ENCODE data around the gene NMT1. TPM values are rescaled to one million over a fixed set of nuclear protein-coding genes. Genes with fewer than 3 reads are reported as not detected.

The NMT1 gene
- total and polyA plus RNA-seq, 2 donors from 2014 or later: 72.3 to 98.5 TPM

DNA sequence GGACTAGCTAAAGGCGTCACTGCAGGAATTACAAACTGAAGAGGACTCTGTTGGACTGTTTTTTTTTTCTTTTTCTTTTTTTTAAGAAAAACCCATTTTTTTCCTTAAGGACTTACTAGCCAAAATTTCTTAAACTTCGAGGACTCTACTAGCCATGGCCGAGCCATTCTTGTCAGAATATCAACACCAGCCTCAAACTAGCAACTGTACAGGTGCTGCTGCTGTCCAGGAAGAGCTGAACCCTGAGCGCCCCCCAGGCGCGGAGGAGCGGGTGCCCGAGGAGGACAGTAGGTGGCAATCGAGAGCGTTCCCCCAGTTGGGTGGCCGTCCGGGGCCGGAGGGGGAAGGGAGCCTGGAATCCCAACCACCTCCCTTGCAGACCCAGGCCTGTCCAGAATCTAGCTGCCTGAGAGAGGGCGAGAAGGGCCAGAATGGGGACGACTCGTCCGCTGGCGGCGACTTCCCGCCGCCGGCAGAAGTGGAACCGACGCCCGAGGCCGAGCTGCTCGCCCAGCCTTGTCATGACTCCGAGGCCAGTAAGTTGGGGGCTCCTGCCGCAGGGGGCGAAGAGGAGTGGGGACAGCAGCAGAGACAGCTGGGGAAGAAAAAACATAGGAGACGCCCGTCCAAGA, 88.0 kb downstream of the NMT1 start:
- FAIRE-seq: no peak

DNA sequence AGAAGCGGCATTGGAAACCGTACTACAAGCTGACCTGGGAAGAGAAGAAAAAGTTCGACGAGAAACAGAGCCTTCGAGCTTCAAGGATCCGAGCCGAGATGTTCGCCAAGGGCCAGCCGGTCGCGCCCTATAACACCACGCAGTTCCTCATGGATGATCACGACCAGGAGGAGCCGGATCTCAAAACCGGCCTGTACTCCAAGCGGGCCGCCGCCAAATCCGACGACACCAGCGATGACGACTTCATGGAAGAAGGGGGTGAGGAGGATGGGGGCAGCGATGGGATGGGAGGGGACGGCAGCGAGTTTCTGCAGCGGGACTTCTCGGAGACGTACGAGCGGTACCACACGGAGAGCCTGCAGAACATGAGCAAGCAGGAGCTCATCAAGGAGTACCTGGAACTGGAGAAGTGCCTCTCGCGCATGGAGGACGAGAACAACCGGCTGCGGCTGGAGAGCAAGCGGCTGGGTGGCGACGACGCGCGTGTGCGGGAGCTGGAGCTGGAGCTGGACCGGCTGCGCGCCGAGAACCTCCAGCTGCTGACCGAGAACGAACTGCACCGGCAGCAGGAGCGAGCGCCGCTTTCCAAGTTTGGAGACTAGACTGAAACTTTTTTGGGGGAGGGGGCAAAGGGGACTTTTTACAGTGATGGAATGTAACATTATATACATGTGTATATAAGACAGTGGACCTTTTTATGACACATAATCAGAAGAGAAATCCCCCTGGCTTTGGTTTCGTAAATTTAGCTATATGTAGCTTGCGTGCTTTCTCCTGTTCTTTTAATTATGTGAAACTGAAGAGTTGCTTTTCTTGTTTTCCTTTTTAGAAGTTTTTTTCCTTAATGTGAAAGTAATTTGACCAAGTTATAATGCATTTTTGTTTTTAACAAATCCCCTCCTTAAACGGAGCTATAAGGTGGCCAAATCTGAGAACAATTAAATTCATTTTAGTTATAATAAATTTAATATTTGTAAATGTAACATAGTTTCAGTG, 88.8 kb downstream of the NMT1 start:
- no peaks in the 10 kb centered on the region for H3K36me3 ChIP-seq (ENCODE audit: control insufficient read depth in 2 of 3, insufficient read depth in 3 of 3, low read length in 3 of 3)
- H3K9ac ChIP-seq (ENCODE audit: low read length in 3 of 3): peak overlapping the region; percentile 86 to 97 (median 97)
- intact Hi-C loops (cut with DNase I): no loop called here
- peak; percentile 75 to 92 (median 86) for DNase-seq
- peaks cover 6 to 26% (median 16%) of the 10 kb centered on the region in 3 donors for H3K4me1 ChIP-seq (ENCODE audit: control insufficient read depth in 2 of 3, insufficient read depth in 2 of 3, low read depth in 1 of 3, low read length in 3 of 3)
- peak overlapping the region; percentile 78 to 97 (median 88) for H3K4me3 ChIP-seq (ENCODE audit: low read length in 3 of 3)
- H3K27me3 ChIP-seq (ENCODE audit: control insufficient read depth, insufficient read depth, low read length): no peaks in the 10 kb centered on the region
- H3K27ac ChIP-seq (ENCODE audit: low read depth in 2 of 2, low read length in 2 of 2): peak overlapping the region; percentile 97 to 100
- no peaks in the 10 kb centered on the region for H3K9me3 ChIP-seq (ENCODE audit: control insufficient read depth in 2 of 3, insufficient read depth in 1 of 3, low read length in 3 of 3)
- FAIRE-seq: no peak
- TF ChIP-seq, protein P1, sequence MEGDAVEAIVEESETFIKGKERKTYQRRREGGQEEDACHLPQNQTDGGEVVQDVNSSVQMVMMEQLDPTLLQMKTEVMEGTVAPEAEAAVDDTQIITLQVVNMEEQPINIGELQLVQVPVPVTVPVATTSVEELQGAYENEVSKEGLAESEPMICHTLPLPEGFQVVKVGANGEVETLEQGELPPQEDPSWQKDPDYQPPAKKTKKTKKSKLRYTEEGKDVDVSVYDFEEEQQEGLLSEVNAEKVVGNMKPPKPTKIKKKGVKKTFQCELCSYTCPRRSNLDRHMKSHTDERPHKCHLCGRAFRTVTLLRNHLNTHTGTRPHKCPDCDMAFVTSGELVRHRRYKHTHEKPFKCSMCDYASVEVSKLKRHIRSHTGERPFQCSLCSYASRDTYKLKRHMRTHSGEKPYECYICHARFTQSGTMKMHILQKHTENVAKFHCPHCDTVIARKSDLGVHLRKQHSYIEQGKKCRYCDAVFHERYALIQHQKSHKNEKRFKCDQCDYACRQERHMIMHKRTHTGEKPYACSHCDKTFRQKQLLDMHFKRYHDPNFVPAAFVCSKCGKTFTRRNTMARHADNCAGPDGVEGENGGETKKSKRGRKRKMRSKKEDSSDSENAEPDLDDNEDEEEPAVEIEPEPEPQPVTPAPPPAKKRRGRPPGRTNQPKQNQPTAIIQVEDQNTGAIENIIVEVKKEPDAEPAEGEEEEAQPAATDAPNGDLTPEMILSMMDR (IDR thresholded peaks at IDR 0.05; ENCODE audit: borderline replicate concordance, extremely low read depth, insufficient read depth): no peak

More for the DNA sequence above, 88.0 kb downstream of the NMT1 start:
- H3K9ac ChIP-seq (ENCODE audit: low read length in 3 of 3): peak overlapping the region; percentile 86 to 97 (median 97)
- DNase-seq: peak; percentile 94 to 97 (median 96)
- H3K36me3 ChIP-seq (ENCODE audit: control insufficient read depth in 2 of 3, insufficient read depth in 3 of 3, low read length in 3 of 3): no peaks in the 10 kb centered on the region
- H3K9me3 ChIP-seq (ENCODE audit: control insufficient read depth in 2 of 3, insufficient read depth in 1 of 3, low read length in 3 of 3): no peaks in the 10 kb centered on the region
- intact Hi-C loops (cut with DNase I): no loop called here
- H3K27me3 ChIP-seq (ENCODE audit: control insufficient read depth, insufficient read depth, low read length): no peaks in the 10 kb centered on the region
- TF ChIP-seq, protein P1 (IDR thresholded peaks at IDR 0.05; ENCODE audit: borderline replicate concordance, extremely low read depth, insufficient read depth): peak; percentile 83
- H3K4me3 ChIP-seq (ENCODE audit: low read length in 3 of 3): peak overlapping the region; percentile 78 to 97 (median 88)
- H3K4me1 ChIP-seq (ENCODE audit: control insufficient read depth in 2 of 3, insufficient read depth in 2 of 3, low read depth in 1 of 3, low read length in 3 of 3): peaks cover 6 to 26% (median 20%) of the 10 kb centered on the region in 3 donors
- H3K27ac ChIP-seq (ENCODE audit: low read depth in 2 of 2, low read length in 2 of 2): peak overlapping the region; percentile 97 to 100

DNA sequence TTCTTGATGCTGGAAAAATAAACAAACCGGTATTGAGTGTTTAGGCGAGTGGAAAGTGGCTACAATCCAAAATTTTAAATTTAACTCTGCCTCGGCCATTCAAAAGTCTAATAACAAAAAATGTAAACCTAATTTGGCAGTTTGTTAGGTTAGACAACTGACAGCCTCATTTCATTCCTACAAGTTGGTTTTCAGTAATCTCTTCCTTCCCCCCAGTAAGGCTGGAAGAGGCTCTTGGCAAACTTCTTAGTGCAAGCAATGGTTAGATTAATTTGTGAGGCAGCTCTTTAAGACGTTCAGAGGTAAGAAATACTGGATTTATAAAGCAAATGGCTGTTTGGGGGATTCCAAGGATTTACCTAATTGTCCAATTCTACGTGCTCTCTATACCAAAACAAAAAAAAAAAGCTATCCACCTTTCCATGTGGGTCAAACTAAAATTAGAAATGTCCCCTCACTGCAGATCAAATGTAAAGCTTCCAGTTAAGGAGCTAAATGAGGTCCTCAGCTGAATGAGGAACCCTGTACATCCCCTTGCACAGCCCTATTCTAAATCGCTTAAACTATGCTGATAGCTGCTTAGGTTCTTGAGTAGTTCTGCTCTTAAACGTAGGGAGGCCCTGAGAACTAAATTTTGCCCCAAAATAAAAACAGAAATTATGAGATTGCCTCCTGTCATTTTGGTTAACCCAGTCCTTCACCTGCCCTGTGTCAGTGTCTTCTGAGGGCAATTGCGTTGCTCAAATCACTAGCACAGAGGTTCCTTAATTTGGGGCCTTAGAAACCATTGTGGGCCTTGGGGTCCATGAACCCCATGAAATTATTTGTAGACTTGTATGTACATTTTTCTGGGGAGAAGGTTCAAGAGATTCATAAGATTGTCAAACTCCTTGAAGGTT, 90.0 kb downstream of the NMT1 start:
- Histone ChIP-seq H3K36me3 (ENCODE audit: control insufficient read depth in 2 of 3, insufficient read depth in 3 of 3, low read length in 3 of 3) (no peaks in the 10 kb centered on the region), H3K9me3 (ENCODE audit: control insufficient read depth in 2 of 3, insufficient read depth in 1 of 3, low read length in 3 of 3) (no peaks in the 10 kb centered on the region), H3K4me3 (ENCODE audit: low read length in 3 of 3) (peak overlapping the region; percentile 78 to 97 (median 88)), H3K27me3 (ENCODE audit: control insufficient read depth, insufficient read depth, low read length) (no peaks in the 10 kb centered on the region), H3K27ac (ENCODE audit: low read depth in 2 of 2, low read length in 2 of 2) (peak overlapping the region in 1 of 2 donors; percentile 16), H3K4me1 (ENCODE audit: control insufficient read depth in 2 of 3, insufficient read depth in 2 of 3, low read depth in 1 of 3, low read length in 3 of 3) (peaks cover 6 to 23% (median 16%) of the 10 kb centered on the region in 3 donors), H3K9ac (ENCODE audit: low read length in 3 of 3) (peak overlapping the region in 2 of 3 donors; percentile 48 to 97)
- TF ChIP-seq, protein P1 (IDR thresholded peaks at IDR 0.05; ENCODE audit: borderline replicate concordance, extremely low read depth, insufficient read depth): no peak
- intact Hi-C loops (cut with DNase I): no loop called here
- FAIRE-seq (no peak), DNase-seq (peak in 1 of 5 donors; percentile 37)
